Kidney (tissue), 14 donors: Measurements from ENCODE around the gene KCNJ8. TPM values are rescaled to one million over a fixed set of nuclear protein-coding genes. Genes with fewer than 3 reads are reported as not detected.

ENCODE experiments used
- DNase-seq, 5 donors: peaks; one replicate each; pipeline ENCODE4 v3.0.0-alpha.2; 2013 to 2020
- FAIRE-seq: peaks from 2 replicates; lab custom pipeline; 2012; peaks lifted over from hg19 to GRCh38; lab: Jason Lieb, UNC
- H3K27ac ChIP-seq, 2 donors: one replicate each; pipeline ENCODE4 v1.7.0; 2013; ENCODE audit warnings: low read depth in 2 of 2, low read length in 2 of 2, inconsistent platforms in 1 of 2
- H3K27me3 ChIP-seq: one replicate; pipeline ENCODE4 v1.7.1; 2013; ENCODE audit warnings: low read length, inconsistent platforms; ENCODE audit not compliant: control insufficient read depth, insufficient read depth
- H3K36me3 ChIP-seq, 3 donors: one replicate each; pipeline versions ENCODE4 v1.7.0 to v1.7.1; 2013; ENCODE audit warnings: low read length in 3 of 3, control low read depth in 1 of 3, inconsistent platforms in 1 of 3; ENCODE audit not compliant: insufficient read depth in 3 of 3, control insufficient read depth in 2 of 3
- H3K4me1 ChIP-seq, 3 donors: one replicate each; pipeline versions ENCODE4 v1.7.0 to v1.7.1; 2013; ENCODE audit warnings: low read length in 3 of 3, inconsistent platforms in 1 of 3, low read depth in 1 of 3; ENCODE audit not compliant: control insufficient read depth in 2 of 3, insufficient read depth in 2 of 3
- H3K4me3 ChIP-seq, 3 donors: one replicate each; pipeline versions ENCODE4 v1.7.0 to v1.8.1; 2013; ENCODE audit warnings: low read length in 3 of 3, control low read depth in 1 of 3, inconsistent platforms in 1 of 3
- H3K9ac ChIP-seq, 3 donors: one replicate each; pipeline versions ENCODE4 v1.7.0 to v1.7.1; 2013; ENCODE audit warnings: low read length in 3 of 3, control low read depth in 1 of 3, inconsistent platforms in 1 of 3
- H3K9me3 ChIP-seq, 3 donors: one replicate each; pipeline versions ENCODE4 v1.7.0 to v1.7.1; 2013; ENCODE audit warnings: low read length in 3 of 3, control low read depth in 1 of 3, inconsistent platforms in 1 of 3; ENCODE audit not compliant: control insufficient read depth in 2 of 3, insufficient read depth in 1 of 3
- intact Hi-C: fragments of 100-400 bp; cut with DNase I; formaldehyde crosslinking; loops from one replicate; pipeline ENCODE4 v1.11.1; 2022
- polyA plus RNA-seq: library from polyadenylated mRNA; stranded (reverse); fragments of 350-450 nt; fragmentation: Illumina TruSeq; extraction: RNeasy Lipid Tissue Mini Kit (QIAGEN cat#74804); gene quantifications from one replicate; pipeline ENCODE4 v1.2.3, GENCODE V29; 2014; ENCODE audit warnings: low read depth, low replicate concordance; ENCODE audit not compliant: insufficient read depth
- total RNA-seq: library from RNA; stranded (reverse); fragmentation: NEBNext Ultra II Directional; extraction: Animal tissue kit (Norgen Biotek cat#: 25700); gene quantifications from one replicate; pipeline ENCODE4 v1.2.1, GENCODE V29; 2021
- TF ChIP-seq, protein P1 (sequence below): IDR thresholded peaks from 3 replicates; pipeline ENCODE4 v1.5.1; 2012; ENCODE audit warnings: mild to moderate bottlenecking, moderate library complexity, borderline replicate concordance; ENCODE audit not compliant: insufficient read depth; ENCODE audit errors: extremely low read depth
- donor health status: control.
- donor health status: control.
- donor health status: control.
- donor health status: control.
- donor health status: control.
- donor health status: DM: yes; HTN: yes; CAD: no.
- donor health status: Normal renal cell carcinoma (clear cell type).

The KCNJ8 gene
- total and polyA plus RNA-seq, 2 donors from 2014 or later = 5.6 to 13.1 TPM

DNA sequence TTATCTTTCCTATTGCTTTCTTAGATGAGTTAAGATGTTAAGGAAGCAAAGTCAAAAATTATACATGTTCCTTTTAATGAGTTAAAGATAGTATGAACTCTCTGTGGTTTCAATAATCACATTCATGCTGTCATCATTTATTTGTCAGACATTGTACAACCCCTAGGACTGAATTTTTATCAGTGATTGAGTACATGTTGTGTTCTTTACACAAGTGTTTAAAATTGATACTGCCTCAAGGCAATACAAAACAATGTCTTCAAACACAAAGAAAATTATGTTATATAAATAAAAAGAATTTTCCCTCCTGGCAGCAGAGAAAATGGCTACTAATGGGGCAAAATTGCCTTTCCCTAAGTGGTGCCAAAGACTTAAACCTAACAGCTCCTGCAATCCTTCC lies 34.6 kb upstream of the KCNJ8 start:
- H3K9ac ChIP-seq = no peak overlapping the region
- no peak overlapping the region for H3K27ac ChIP-seq
- TF ChIP-seq, protein P1, sequence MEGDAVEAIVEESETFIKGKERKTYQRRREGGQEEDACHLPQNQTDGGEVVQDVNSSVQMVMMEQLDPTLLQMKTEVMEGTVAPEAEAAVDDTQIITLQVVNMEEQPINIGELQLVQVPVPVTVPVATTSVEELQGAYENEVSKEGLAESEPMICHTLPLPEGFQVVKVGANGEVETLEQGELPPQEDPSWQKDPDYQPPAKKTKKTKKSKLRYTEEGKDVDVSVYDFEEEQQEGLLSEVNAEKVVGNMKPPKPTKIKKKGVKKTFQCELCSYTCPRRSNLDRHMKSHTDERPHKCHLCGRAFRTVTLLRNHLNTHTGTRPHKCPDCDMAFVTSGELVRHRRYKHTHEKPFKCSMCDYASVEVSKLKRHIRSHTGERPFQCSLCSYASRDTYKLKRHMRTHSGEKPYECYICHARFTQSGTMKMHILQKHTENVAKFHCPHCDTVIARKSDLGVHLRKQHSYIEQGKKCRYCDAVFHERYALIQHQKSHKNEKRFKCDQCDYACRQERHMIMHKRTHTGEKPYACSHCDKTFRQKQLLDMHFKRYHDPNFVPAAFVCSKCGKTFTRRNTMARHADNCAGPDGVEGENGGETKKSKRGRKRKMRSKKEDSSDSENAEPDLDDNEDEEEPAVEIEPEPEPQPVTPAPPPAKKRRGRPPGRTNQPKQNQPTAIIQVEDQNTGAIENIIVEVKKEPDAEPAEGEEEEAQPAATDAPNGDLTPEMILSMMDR = no peak
- no peaks in the 10 kb centered on the region for H3K9me3 ChIP-seq
- H3K27me3 ChIP-seq = no peaks in the 10 kb centered on the region
- H3K4me3 ChIP-seq = no peak overlapping the region
- intact Hi-C loops = no loop called here
- DNase-seq (no peak), FAIRE-seq (no peak)
- H3K4me1 ChIP-seq = no peaks in the 10 kb centered on the region
- no peaks in the 10 kb centered on the region for H3K36me3 ChIP-seq

DNA sequence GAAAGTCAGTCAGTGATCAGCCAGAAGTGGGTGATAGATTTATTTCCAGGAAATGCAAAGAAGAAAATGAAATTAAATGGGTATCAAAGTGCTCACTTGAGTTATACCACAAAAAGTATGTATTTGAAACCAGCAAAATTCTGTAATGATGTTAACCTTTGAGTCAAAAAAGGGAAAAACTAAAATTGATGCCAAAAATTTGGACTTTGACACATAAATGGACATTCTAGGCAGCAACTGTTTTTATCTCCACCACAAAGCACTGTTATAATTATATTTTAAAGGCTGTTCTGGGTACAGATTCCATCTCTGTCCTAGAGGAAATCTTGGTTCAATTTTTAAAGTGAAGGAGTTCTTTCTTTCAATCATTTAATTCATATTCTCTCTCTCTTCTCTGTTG lies 31.7 kb upstream of the KCNJ8 start:
- no peak overlapping the region for H3K9ac ChIP-seq
- no peak for DNase-seq
- no peaks in the 10 kb centered on the region for H3K9me3 ChIP-seq
- H3K27ac ChIP-seq = no peak overlapping the region
- TF ChIP-seq, protein P1 = no peak
- no peak overlapping the region for H3K4me3 ChIP-seq
- intact Hi-C loops = no loop called here
- H3K36me3 ChIP-seq = no peaks in the 10 kb centered on the region
- H3K27me3 ChIP-seq = no peaks in the 10 kb centered on the region
- no peak for FAIRE-seq
- no peaks in the 10 kb centered on the region for H3K4me1 ChIP-seq

DNA sequence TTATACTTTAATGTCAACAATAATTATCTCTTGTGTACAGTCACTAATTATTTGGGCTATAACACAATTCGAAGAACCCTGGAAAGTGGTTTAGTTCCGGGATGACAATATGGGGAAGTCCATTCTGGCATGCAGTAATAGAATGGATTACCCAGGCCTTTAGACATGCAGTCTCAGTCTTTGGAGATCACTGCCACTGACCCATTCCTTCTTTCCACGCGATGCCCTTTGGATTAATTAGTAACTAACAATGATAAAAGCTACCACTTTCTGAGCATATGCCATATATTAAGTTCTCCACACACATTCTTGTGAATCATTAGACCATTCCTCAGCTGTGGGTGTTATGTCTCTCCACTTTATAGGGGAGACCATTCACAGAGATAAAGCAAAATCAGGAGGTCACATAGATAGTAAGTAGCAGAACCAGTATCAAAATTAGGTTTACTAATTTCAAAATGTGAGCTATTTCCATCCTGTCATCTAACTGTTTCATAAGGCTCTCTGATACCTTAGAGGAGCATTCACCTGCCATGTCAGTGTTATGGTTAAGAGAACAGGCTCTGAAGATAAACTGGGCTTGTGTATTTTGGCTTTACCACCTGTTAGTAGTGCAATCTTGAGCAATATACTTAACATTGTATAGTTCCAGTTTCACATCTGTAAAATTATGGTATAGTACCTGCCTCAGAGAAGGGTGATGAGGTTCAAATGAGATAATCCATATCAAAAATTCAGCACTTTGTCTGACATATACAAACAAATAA lies 27.2 kb upstream of the KCNJ8 start:
- no peak overlapping the region for H3K4me3 ChIP-seq
- H3K9me3 ChIP-seq = no peaks in the 10 kb centered on the region
- intact Hi-C loops = no loop called here
- TF ChIP-seq, protein P1 = no peak
- no peak for DNase-seq
- no peaks in the 10 kb centered on the region for H3K36me3 ChIP-seq
- no peak overlapping the region for H3K9ac ChIP-seq
- H3K27ac ChIP-seq = no peak overlapping the region
- no peaks in the 10 kb centered on the region for H3K4me1 ChIP-seq
- FAIRE-seq = no peak
- H3K27me3 ChIP-seq = no peaks in the 10 kb centered on the region
